ENCODE data around the gene AADAC.

GRCh38 chr3:151798466-151798865 is 15.4 kb upstream of the AADAC start:
- TF ChIP-seq POLR2A (IDR thresholded peaks at IDR 0.05; ENCODE audit: low read depth, low read length): no peak
- no peak for TF ChIP-seq POLR2AphosphoS5 (IDR thresholded peaks at IDR 0.05; ENCODE audit: low read depth, low read length)
- no peak for TF ChIP-seq SPI1 (IDR thresholded peaks at IDR 0.05; ENCODE audit: low read depth, low read length)

Data from GM12891 (cell line).